HepG2 (cell line): ENCODE results near the gene FXR2. TPM values are rescaled to one million over a fixed set of nuclear protein-coding genes. Genes with fewer than 3 reads are reported as not detected.
A peak's percentile ranks its signal among the peaks of the same experiment; 100 is the strongest.

Source experiments
- AGO1 ChIP-seq: fragments of 200-400 bp; formaldehyde crosslinking; IDR thresholded peaks from 2 replicates; pipeline ENCODE4 v1.6.1; 2017; ENCODE audit warnings: mild to moderate bottlenecking, low read depth, low read length, moderate library complexity; ENCODE audit not compliant: poor library complexity, severe bottlenecking
- ATAD3A ChIP-seq: sonication (generic); formaldehyde crosslinking; IDR thresholded peaks from 2 replicates; pipeline ENCODE4 v1.4.0; 2020; ENCODE audit warnings: missing genetic modification reagents
- CREM ChIP-seq, 2 experiments: sonication (generic) in 1 of 2; formaldehyde crosslinking in 1 of 2; IDR thresholded peaks; 2 replicates each; pipeline versions ENCODE4 v1.4.0 to v1.6.1; 2016 to 2020; ENCODE audit warnings: antibody characterized with exemption in 1 of 2, mild to moderate bottlenecking in 1 of 2, missing genetic modification reagents in 1 of 2
- EEA1 ChIP-seq: sonication (generic); formaldehyde crosslinking; IDR thresholded peaks from 2 replicates; pipeline ENCODE4 v1.5.1; 2020; ENCODE audit warnings: mild to moderate bottlenecking, missing genetic modification reagents, borderline replicate concordance
- ELF3 ChIP-seq: IDR thresholded peaks from 2 replicates; pipeline ENCODE4 v1.6.1; 2016; ENCODE audit warnings: missing genetic modification reagents, missing compliant biosample characterization
- GATAD1 ChIP-seq: IDR thresholded peaks from 2 replicates; pipeline ENCODE4 v1.6.1; 2016; ENCODE audit warnings: missing genetic modification reagents, missing compliant biosample characterization
- KAT7 ChIP-seq: IDR thresholded peaks from 2 replicates; pipeline ENCODE4 v1.6.1; 2018; ENCODE audit warnings: borderline replicate concordance, missing compliant biosample characterization
- MBD4 ChIP-seq: IDR thresholded peaks from 2 replicates; pipeline ENCODE4 v1.6.1; 2012; ENCODE audit warnings: low read length, inconsistent platforms, borderline replicate concordance
- MTF2 ChIP-seq: sonication (generic); formaldehyde crosslinking; IDR thresholded peaks from 2 replicates; pipeline ENCODE4 v1.5.0; 2020; ENCODE audit warnings: missing genetic modification reagents, borderline replicate concordance
- NR3C1 ChIP-seq: sonication (generic); formaldehyde crosslinking; IDR thresholded peaks from 2 replicates; pipeline ENCODE4 v1.4.0; 2020; ENCODE audit warnings: missing genetic modification reagents
- PAF1 ChIP-seq: IDR thresholded peaks from 2 replicates; pipeline ENCODE4 v1.6.1; 2016; ENCODE audit warnings: missing genetic modification reagents, missing compliant biosample characterization
- RELA ChIP-seq: sonication (generic); formaldehyde crosslinking; IDR thresholded peaks from 2 replicates; pipeline ENCODE4 v1.4.0; 2020; ENCODE audit warnings: missing genetic modification reagents
- SYNCRIP ChIP-seq: fragments of 200-400 bp; formaldehyde crosslinking; IDR thresholded peaks from 2 replicates; pipeline ENCODE4 v1.6.1; 2018; ENCODE audit warnings: mild to moderate bottlenecking, low read depth, low read length; ENCODE audit not compliant: insufficient read depth
- ZNF160 ChIP-seq: sonication (generic); formaldehyde crosslinking; IDR thresholded peaks from 2 replicates; pipeline ENCODE4 v1.8.0; 2022; ENCODE audit warnings: mild to moderate bottlenecking, inconsistent platforms, missing genetic modification reagents
- ZNF234 ChIP-seq: sonication (generic); formaldehyde crosslinking; conservative IDR thresholded peaks from 2 replicates; pipeline ENCODE4 v1.5.1; 2020; ENCODE audit warnings: mild to moderate bottlenecking, missing genetic modification reagents
- ZNF749 ChIP-seq: sonication (generic); formaldehyde crosslinking; IDR thresholded peaks from 2 replicates; pipeline ENCODE4 v1.8.0; 2022; ENCODE audit warnings: mild to moderate bottlenecking, missing genetic modification reagents, moderate library complexity, borderline replicate concordance
- ZNF883 ChIP-seq: sonication (generic); formaldehyde crosslinking; IDR thresholded peaks from 2 replicates; pipeline ENCODE4 v1.5.1; 2020; ENCODE audit warnings: mild to moderate bottlenecking, missing genetic modification reagents; ENCODE audit errors: not compliant biosample characterization
- ZSCAN9 ChIP-seq: IDR thresholded peaks from 2 replicates; pipeline ENCODE4 v1.6.1; 2016; ENCODE audit warnings: borderline replicate concordance
- polyA plus RNA-seq, 8 experiments: library from polyadenylated mRNA; depleted of rRNA in 3 of 8; stranded (reverse) in 7 of 8; unstranded in 1 of 8; fragments of >200 nt; fragmentation: Illumina TruSeq in 4 of 8; extraction: Trizol in 4 of 8; gene quantifications; 2 replicates each; pipeline versions ENCODE4 v1.2.1 to v1.2.3, GENCODE V29; 2011 to 2016; ENCODE audit warnings: low read depth in 4 of 8, missing spikeins in 1 of 8, mixed read lengths in 1 of 8; ENCODE audit not compliant: insufficient read depth in 1 of 8
- total RNA-seq, 5 experiments: library from RNA; depleted of rRNA; stranded (reverse); fragments of >200 nt; fragmentation: Illumina TruSeq; extraction: Trizol; gene quantifications; 2 replicates each; pipeline ENCODE4 v1.2.3, GENCODE V29; 2016; ENCODE audit warnings: low read depth in 1 of 5
- TF ChIP-seq, protein P1 (sequence below): sonication (generic); formaldehyde crosslinking; IDR thresholded peaks from 2 replicates; pipeline ENCODE4 v1.5.0; 2020; ENCODE audit warnings: mild to moderate bottlenecking, missing genetic modification reagents, borderline replicate concordance
- TF ChIP-seq, protein P2 (sequence below): sonication (generic); formaldehyde crosslinking; IDR thresholded peaks from 2 replicates; pipeline ENCODE4 v1.4.0; 2020; ENCODE audit warnings: missing genetic modification reagents, borderline replicate concordance
- TF ChIP-seq, protein P3 (sequence below): sonication (generic); formaldehyde crosslinking; IDR thresholded peaks from 2 replicates; pipeline ENCODE4 v1.8.0; 2022; ENCODE audit warnings: mild to moderate bottlenecking, missing genetic modification reagents, moderate library complexity
- TF ChIP-seq, protein P4 (sequence below): sonication (generic); formaldehyde crosslinking; IDR thresholded peaks from 2 replicates; pipeline ENCODE4 v1.4.0; 2020; ENCODE audit warnings: mild to moderate bottlenecking, missing genetic modification reagents

Gene FXR2
- total and polyA plus RNA-seq, 2 of the 13 experiments (the other 11 are each of a cell fraction or from before 2014, with no cell fraction given): 20.9 to 24.4 TPM

DNA sequence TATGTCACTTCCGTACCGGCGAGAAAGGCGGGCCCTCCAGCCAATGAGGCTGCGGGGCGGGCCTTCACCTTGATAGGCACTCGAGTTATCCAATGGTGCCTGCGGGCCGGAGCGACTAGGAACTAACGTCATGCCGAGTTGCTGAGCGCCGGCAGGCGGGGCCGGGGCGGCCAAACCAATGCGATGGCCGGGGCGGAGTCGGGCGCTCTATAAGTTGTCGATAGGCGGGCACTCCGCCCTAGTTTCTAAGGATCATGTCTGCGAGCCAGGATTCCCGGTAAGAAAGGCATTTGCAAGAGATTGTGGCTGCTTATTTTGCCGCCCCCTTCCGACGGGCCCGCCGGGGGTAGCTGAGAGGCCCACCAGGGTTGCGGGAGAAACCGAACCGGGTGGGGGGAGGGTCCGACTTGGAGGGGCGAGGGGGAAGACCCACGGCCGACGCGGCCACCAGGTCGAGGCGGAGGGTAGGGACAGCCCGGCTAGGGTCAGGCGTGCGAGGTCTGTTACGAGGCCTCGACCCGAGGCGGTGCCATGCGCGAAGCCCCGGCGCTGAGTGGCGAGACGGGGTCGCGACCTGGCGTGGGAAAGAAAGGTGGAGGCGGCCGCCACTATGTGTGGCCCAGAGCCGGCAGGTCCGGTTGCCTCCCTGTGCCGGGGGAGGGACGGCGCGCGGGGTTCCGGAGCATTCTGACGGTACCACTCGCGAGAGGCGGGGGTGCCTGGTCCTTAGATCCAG is 41.9 kb downstream of the FXR2 start (continued):
- TF ChIP-seq, protein P1, sequence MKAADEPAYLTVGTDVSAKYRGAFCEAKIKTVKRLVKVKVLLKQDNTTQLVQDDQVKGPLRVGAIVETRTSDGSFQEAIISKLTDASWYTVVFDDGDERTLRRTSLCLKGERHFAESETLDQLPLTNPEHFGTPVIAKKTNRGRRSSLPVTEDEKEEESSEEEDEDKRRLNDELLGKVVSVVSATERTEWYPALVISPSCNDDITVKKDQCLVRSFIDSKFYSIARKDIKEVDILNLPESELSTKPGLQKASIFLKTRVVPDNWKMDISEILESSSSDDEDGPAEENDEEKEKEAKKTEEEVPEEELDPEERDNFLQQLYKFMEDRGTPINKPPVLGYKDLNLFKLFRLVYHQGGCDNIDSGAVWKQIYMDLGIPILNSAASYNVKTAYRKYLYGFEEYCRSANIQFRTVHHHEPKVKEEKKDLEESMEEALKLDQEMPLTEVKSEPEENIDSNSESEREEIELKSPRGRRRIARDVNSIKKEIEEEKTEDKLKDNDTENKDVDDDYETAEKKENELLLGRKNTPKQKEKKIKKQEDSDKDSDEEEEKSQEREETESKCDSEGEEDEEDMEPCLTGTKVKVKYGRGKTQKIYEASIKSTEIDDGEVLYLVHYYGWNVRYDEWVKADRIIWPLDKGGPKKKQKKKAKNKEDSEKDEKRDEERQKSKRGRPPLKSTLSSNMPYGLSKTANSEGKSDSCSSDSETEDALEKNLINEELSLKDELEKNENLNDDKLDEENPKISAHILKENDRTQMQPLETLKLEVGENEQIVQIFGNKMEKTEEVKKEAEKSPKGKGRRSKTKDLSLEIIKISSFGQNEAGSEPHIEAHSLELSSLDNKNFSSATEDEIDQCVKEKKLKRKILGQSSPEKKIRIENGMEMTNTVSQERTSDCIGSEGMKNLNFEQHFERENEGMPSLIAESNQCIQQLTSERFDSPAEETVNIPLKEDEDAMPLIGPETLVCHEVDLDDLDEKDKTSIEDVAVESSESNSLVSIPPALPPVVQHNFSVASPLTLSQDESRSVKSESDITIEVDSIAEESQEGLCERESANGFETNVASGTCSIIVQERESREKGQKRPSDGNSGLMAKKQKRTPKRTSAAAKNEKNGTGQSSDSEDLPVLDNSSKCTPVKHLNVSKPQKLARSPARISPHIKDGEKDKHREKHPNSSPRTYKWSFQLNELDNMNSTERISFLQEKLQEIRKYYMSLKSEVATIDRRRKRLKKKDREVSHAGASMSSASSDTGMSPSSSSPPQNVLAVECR: peak; percentile 76; the same call in 1 of the 2 replicates
- no peak for TF ChIP-seq MTF2
- peak; percentile 86 for TF ChIP-seq AGO1
- no peak for TF ChIP-seq GATAD1 (CRISPR knock-in tag)
- TF ChIP-seq ZNF883 (CRISPR knock-in tag): no peak
- no peak for TF ChIP-seq NR3C1
- TF ChIP-seq ZNF160 (CRISPR knock-in tag): 0 out of 2 replicates have a peak, but pooled peaks have one; percentile 28
- peak; percentile 98 for TF ChIP-seq CREM (IDR thresholded peaks at IDR 0.05)
- 0 out of 2 replicates have a peak, but pooled peaks have one; percentile 54 for TF ChIP-seq CREM (CRISPR knock-in tag; IDR thresholded peaks at IDR 0.05)
- TF ChIP-seq ZNF749 (CRISPR knock-in tag): no peak
- TF ChIP-seq SYNCRIP: no peak
- no peak for TF ChIP-seq ZNF234 (CRISPR knock-in tag)
- no peak for TF ChIP-seq MBD4
- TF ChIP-seq ZSCAN9: peak; percentile 23; the same call in 1 of the 2 replicates
- TF ChIP-seq, protein P2, sequence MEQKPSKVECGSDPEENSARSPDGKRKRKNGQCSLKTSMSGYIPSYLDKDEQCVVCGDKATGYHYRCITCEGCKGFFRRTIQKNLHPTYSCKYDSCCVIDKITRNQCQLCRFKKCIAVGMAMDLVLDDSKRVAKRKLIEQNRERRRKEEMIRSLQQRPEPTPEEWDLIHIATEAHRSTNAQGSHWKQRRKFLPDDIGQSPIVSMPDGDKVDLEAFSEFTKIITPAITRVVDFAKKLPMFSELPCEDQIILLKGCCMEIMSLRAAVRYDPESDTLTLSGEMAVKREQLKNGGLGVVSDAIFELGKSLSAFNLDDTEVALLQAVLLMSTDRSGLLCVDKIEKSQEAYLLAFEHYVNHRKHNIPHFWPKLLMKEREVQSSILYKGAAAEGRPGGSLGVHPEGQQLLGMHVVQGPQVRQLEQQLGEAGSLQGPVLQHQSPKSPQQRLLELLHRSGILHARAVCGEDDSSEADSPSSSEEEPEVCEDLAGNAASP (CRISPR knock-in tag): no peak
- TF ChIP-seq KAT7 (CRISPR knock-in tag): no peak; the same call in 1 of the 2 replicates
- no peak; the same call in 1 of the 2 replicates for TF ChIP-seq EEA1 (CRISPR knock-in tag)
- TF ChIP-seq, protein P3, sequence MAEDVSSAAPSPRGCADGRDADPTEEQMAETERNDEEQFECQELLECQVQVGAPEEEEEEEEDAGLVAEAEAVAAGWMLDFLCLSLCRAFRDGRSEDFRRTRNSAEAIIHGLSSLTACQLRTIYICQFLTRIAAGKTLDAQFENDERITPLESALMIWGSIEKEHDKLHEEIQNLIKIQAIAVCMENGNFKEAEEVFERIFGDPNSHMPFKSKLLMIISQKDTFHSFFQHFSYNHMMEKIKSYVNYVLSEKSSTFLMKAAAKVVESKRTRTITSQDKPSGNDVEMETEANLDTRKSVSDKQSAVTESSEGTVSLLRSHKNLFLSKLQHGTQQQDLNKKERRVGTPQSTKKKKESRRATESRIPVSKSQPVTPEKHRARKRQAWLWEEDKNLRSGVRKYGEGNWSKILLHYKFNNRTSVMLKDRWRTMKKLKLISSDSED (CRISPR knock-in tag): no peak
- TF ChIP-seq ATAD3A (CRISPR knock-in tag): no peak
- peak; percentile 77; the same call in 1 of the 2 replicates for TF ChIP-seq PAF1 (CRISPR knock-in tag)
- TF ChIP-seq, protein P4, sequence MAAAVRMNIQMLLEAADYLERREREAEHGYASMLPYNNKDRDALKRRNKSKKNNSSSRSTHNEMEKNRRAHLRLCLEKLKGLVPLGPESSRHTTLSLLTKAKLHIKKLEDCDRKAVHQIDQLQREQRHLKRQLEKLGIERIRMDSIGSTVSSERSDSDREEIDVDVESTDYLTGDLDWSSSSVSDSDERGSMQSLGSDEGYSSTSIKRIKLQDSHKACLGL (CRISPR knock-in tag): peak; percentile 75
- no peak; the same call in 1 of the 2 replicates for TF ChIP-seq ELF3
- TF ChIP-seq RELA (CRISPR knock-in tag): 0 out of 2 replicates have a peak, but pooled peaks have one; percentile 45
